HEK293 (cell line): ENCODE data around the gene POR.

Source experiments
- CTCF ChIA-PET: fragments of 350-600 bp; formaldehyde crosslinking; extraction: SDS; loops from one replicate; lab custom pipeline; 2021; ENCODE audit warnings: antibody characterized with exemption; lab: Yijun Ruan, JAX
- POLR2A ChIA-PET: fragments of 300-600 bp; formaldehyde crosslinking; extraction: SDS; loops from one replicate; lab custom pipeline; 2020; ENCODE audit warnings: antibody characterized with exemption, inconsistent platforms; lab: Yijun Ruan, JAX
- H3K27ac ChIP-seq: fragments of 200-500 bp; sonication (Bioruptor generic); 2 replicates; pipeline ENCODE4 v1.5.1; 2014; ENCODE audit warnings: low read depth, low read length, control low read depth, inconsistent platforms; ENCODE audit errors: extremely low read depth
- H3K36me3 ChIP-seq, 2 experiments: fragments of 200-500 bp in 1 of 2; sonication (Bioruptor generic) in 1 of 2; 1 replicate in 1 of 2; 2 replicates in 1 of 2; pipeline ENCODE4 v1.5.1; 2014 to 2017; ENCODE audit warnings: inconsistent platforms in 2 of 2, low read length in 2 of 2; ENCODE audit not compliant: control insufficient read depth in 2 of 2, insufficient read depth in 1 of 2
- H3K4me1 ChIP-seq: fragments of 200-500 bp; sonication (Bioruptor generic); 2 replicates; pipeline ENCODE4 v1.5.1; 2014; ENCODE audit warnings: mild to moderate bottlenecking, low read length, inconsistent platforms; ENCODE audit not compliant: control insufficient read depth, insufficient read depth
- H3K4me3 ChIP-seq: 2 replicates; pipeline ENCODE4 v1.5.1; 2011; ENCODE audit warnings: low read depth, mild to moderate bottlenecking, control low read depth, low read length, moderate library complexity
- H3K9me3 ChIP-seq: fragments of 200-500 bp; sonication (Bioruptor generic); 2 replicates; pipeline ENCODE4 v1.5.1; 2014; ENCODE audit warnings: low read depth, low read length, inconsistent platforms; ENCODE audit not compliant: control insufficient read depth, insufficient read depth
- AEBP2 ChIP-seq: fragments of 450-650 bp; formaldehyde crosslinking; IDR thresholded peaks from 2 replicates; pipeline ENCODE4 v1.5.1; 2016; ENCODE audit warnings: missing biosample characterization, missing genetic modification characterization, borderline replicate concordance
- BCL11A ChIP-seq: fragments of 450-650 bp; formaldehyde crosslinking; IDR thresholded peaks from 2 replicates; pipeline ENCODE4 v1.5.1; 2016; ENCODE audit warnings: low read depth, missing biosample characterization, missing genetic modification characterization
- GLI2 ChIP-seq: fragments of 450-650 bp; formaldehyde crosslinking; IDR thresholded peaks from 2 replicates; pipeline ENCODE4; 2017; ENCODE audit warnings: missing biosample characterization, missing genetic modification characterization, low read depth, borderline replicate concordance
- KLF1 ChIP-seq: fragments of 450-650 bp; formaldehyde crosslinking; IDR thresholded peaks from 2 replicates; pipeline ENCODE4 v1.5.1; 2016; ENCODE audit warnings: missing biosample characterization, missing genetic modification characterization
- KLF9 ChIP-seq: fragments of 450-650 bp; formaldehyde crosslinking; IDR thresholded peaks from 2 replicates; pipeline ENCODE4 v1.5.1; 2016; ENCODE audit warnings: missing biosample characterization, missing genetic modification characterization, low read depth
- YY1 ChIP-seq: fragments of 450-650 bp; formaldehyde crosslinking; IDR thresholded peaks from 2 replicates; pipeline ENCODE4 v1.5.1; 2018; ENCODE audit warnings: missing biosample characterization, missing genetic modification characterization
- ZBTB20 ChIP-seq: fragments of 450-650 bp; formaldehyde crosslinking; IDR thresholded peaks from 2 replicates; pipeline ENCODE4 v1.5.1; 2016; ENCODE audit warnings: missing biosample characterization, missing genetic modification characterization
- ZBTB26 ChIP-seq: fragments of 450-650 bp; formaldehyde crosslinking; optimal IDR thresholded peaks from 2 replicates; pipeline ENCODE3; 2016; ENCODE audit warnings: missing biosample characterization, mild to moderate bottlenecking, missing genetic modification characterization
- ZEB2 ChIP-seq: fragments of 450-650 bp; formaldehyde crosslinking; IDR thresholded peaks from 2 replicates; pipeline ENCODE4 v1.5.1; 2016; ENCODE audit warnings: missing biosample characterization, missing genetic modification characterization
- ZIC2 ChIP-seq: fragments of 450-650 bp; formaldehyde crosslinking; IDR thresholded peaks from 2 replicates; pipeline ENCODE4 v1.5.1; 2016; ENCODE audit warnings: missing biosample characterization, missing genetic modification characterization
- ZNF133 ChIP-seq: fragments of 450-650 bp; formaldehyde crosslinking; IDR thresholded peaks from 2 replicates; pipeline ENCODE4 v1.5.1; 2016; ENCODE audit warnings: missing biosample characterization, missing genetic modification characterization
- ZNF146 ChIP-seq: fragments of 450-650 bp; formaldehyde crosslinking; IDR thresholded peaks from 2 replicates; pipeline ENCODE4 v1.5.1; 2016; ENCODE audit warnings: missing biosample characterization, missing genetic modification characterization
- ZNF157 ChIP-seq: fragments of 450-650 bp; formaldehyde crosslinking; IDR thresholded peaks from 2 replicates; pipeline ENCODE4 v1.5.1; 2016; ENCODE audit warnings: missing biosample characterization, missing genetic modification characterization
- ZNF214 ChIP-seq: fragments of 450-650 bp; formaldehyde crosslinking; IDR thresholded peaks from 2 replicates; pipeline ENCODE4 v1.5.1; 2017; ENCODE audit warnings: missing biosample characterization, mild to moderate bottlenecking, missing genetic modification characterization, borderline replicate concordance
- ZNF223 ChIP-seq: fragments of 450-650 bp; formaldehyde crosslinking; IDR thresholded peaks from 2 replicates; pipeline ENCODE4 v1.5.1; 2016; ENCODE audit warnings: missing biosample characterization, missing genetic modification characterization
- ZNF23 ChIP-seq: fragments of 450-650 bp; formaldehyde crosslinking; IDR thresholded peaks from 2 replicates; pipeline ENCODE4 v1.5.1; 2016; ENCODE audit warnings: missing biosample characterization, missing genetic modification characterization, borderline replicate concordance
- ZNF473 ChIP-seq: fragments of 450-650 bp; formaldehyde crosslinking; IDR thresholded peaks from 2 replicates; pipeline ENCODE4 v1.5.1; 2017; ENCODE audit warnings: missing biosample characterization, missing genetic modification characterization
- ZNF529 ChIP-seq: fragments of 450-650 bp; formaldehyde crosslinking; IDR thresholded peaks from 2 replicates; pipeline ENCODE4 v1.5.1; 2017; ENCODE audit warnings: missing genetic modification characterization, missing biosample characterization; ENCODE audit not compliant: insufficient replicate concordance
- ZNF580 ChIP-seq: fragments of 450-650 bp; formaldehyde crosslinking; IDR thresholded peaks from 2 replicates; pipeline ENCODE4 v1.5.1; 2016; ENCODE audit warnings: missing biosample characterization, missing genetic modification characterization
- ZNF585B ChIP-seq: fragments of 450-650 bp; formaldehyde crosslinking; IDR thresholded peaks from 2 replicates; pipeline ENCODE4 v1.5.1; 2016; ENCODE audit warnings: missing biosample characterization, missing genetic modification characterization
- ZNF645 ChIP-seq: fragments of 450-650 bp; formaldehyde crosslinking; IDR thresholded peaks from 2 replicates; pipeline ENCODE4; 2016; ENCODE audit warnings: missing biosample characterization, missing genetic modification characterization
- ZNF664 ChIP-seq: fragments of 450-650 bp; formaldehyde crosslinking; IDR thresholded peaks from 2 replicates; pipeline ENCODE4 v1.5.1; 2016; ENCODE audit warnings: missing biosample characterization, missing genetic modification characterization
- ZNF76 ChIP-seq: fragments of 450-650 bp; formaldehyde crosslinking; IDR thresholded peaks from 2 replicates; pipeline ENCODE4; 2016; ENCODE audit warnings: low read depth, missing biosample characterization, missing genetic modification characterization, borderline replicate concordance
- ZNF777 ChIP-seq: fragments of 450-650 bp; formaldehyde crosslinking; IDR thresholded peaks from 2 replicates; pipeline ENCODE4 v1.5.1; 2017; ENCODE audit warnings: missing biosample characterization, missing genetic modification characterization, borderline replicate concordance
- ZNF837 ChIP-seq: fragments of 450-650 bp; formaldehyde crosslinking; IDR thresholded peaks from 2 replicates; pipeline ENCODE4 v1.5.1; 2016; ENCODE audit warnings: missing biosample characterization, missing genetic modification characterization
- ZXDB ChIP-seq: fragments of 450-650 bp; formaldehyde crosslinking; IDR thresholded peaks from 2 replicates; pipeline ENCODE4 v1.5.1; 2016; ENCODE audit warnings: missing biosample characterization, missing genetic modification characterization

Gene POR

GRCh38 chr7:76000566-76000965, 85.6 kb downstream of the POR start:
- TF ChIP-seq ZNF645 (tag by site-specific recombination) (no peak), AEBP2 (no peak), ZNF157 (tag by site-specific recombination) (no peak), BCL11A (tag by site-specific recombination) (no peak), ZNF223 (no peak), KLF9 (tag by site-specific recombination) (no peak), KLF1 (tag by site-specific recombination) (no peak), ZBTB20 (tag by site-specific recombination) (no peak), ZNF580 (tag by site-specific recombination) (no peak), ZNF146 (tag by site-specific recombination) (no peak), ZNF529 (tag by site-specific recombination) (no peak), YY1 (tag by site-specific recombination) (no peak), ZNF23 (tag by site-specific recombination) (no peak), ZBTB26 (tag by site-specific recombination) (no peak)
- Histone ChIP-seq H3K4me3 (no peak overlapping the region), H3K36me3 (peaks cover 5 to 40% of the 10 kb centered on the region in 2 experiments; a peak in 2 of 3 replicates), H3K27ac (no peak overlapping the region), H3K9me3 (no peaks in the 10 kb centered on the region), H3K4me1 (no peaks in the 10 kb centered on the region)
- POLR2A ChIA-PET, result no interaction called here
- CTCF ChIA-PET, result no interaction called here

- peaks cover 3 to 33% of the 10 kb centered on the region in 2 experiments; a peak in 2 of 3 replicates for H3K36me3 ChIP-seq
- H3K27ac ChIP-seq, result no peak overlapping the region
- TF ChIP-seq ZNF585B (tag by site-specific recombination), result no peak
- no peak for TF ChIP-seq ZEB2 (tag by site-specific recombination)
- TF ChIP-seq ZNF837, result no peak
- POLR2A ChIA-PET, result no interaction called here
- no peaks in the 10 kb centered on the region for H3K4me1 ChIP-seq
- H3K4me3 ChIP-seq, result no peak overlapping the region
- H3K9me3 ChIP-seq, result no peaks in the 10 kb centered on the region
- CTCF ChIA-PET, result no interaction called here
These were observed 87.2 kb downstream of the POR start for GRCh38 chr7:76002139-76002538.

- Histone ChIP-seq H3K27ac (no peak overlapping the region), H3K9me3 (no peaks in the 10 kb centered on the region), H3K36me3 (peaks cover 3 to 33% of the 10 kb centered on the region in 2 experiments; a peak in 2 of 3 replicates), H3K4me1 (no peaks in the 10 kb centered on the region), H3K4me3 (no peak overlapping the region)
- ChIA-PET CTCF (no interaction called here), POLR2A (no interaction called here)
- TF ChIP-seq ZNF580 (tag by site-specific recombination) (no peak), ZNF133 (tag by site-specific recombination) (no peak), ZNF777 (tag by site-specific recombination) (no peak), ZNF214 (tag by site-specific recombination) (no peak), ZXDB (tag by site-specific recombination) (no peak), GLI2 (tag by site-specific recombination) (no peak), ZNF664 (tag by site-specific recombination) (no peak), ZNF473 (tag by site-specific recombination) (no peak), ZIC2 (tag by site-specific recombination) (no peak), ZNF76 (tag by site-specific recombination) (no peak)
These were observed 87.9 kb downstream of the POR start for GRCh38 chr7:76002822-76003221.
